HFF-Myc (cell line): ENCODE measurements around the gene CCR7.

ENCODE experiments used
- DNase-seq: peaks from one replicate; pipeline ENCODE4 v3.0.0-alpha.2; 2011; ENCODE audit warnings: low read depth; ENCODE audit errors: extremely low read depth
- H3K4me3 ChIP-seq: replicated peaks from 2 replicates; pipeline ENCODE4 v1.5.1; 2011; ENCODE audit warnings: low read depth, mild to moderate bottlenecking, control low read depth, low read length
- CTCF ChIP-seq: IDR thresholded peaks from 2 replicates; pipeline ENCODE4 v1.5.1; 2012; ENCODE audit warnings: mild to moderate bottlenecking, low read depth, low read length, control low read depth; ENCODE audit errors: missing control alignments

The CCR7 gene

GRCh38 chr17:40522250-40522960 is 42.9 kb downstream of the CCR7 start:
- TF ChIP-seq CTCF: no peak
- no peak overlapping the region for H3K4me3 ChIP-seq
- DNase-seq: no peak

- H3K4me3 ChIP-seq: no peak overlapping the region
- DNase-seq: no peak
- no peak for TF ChIP-seq CTCF
These were observed 44.2 kb downstream of the CCR7 start for GRCh38 chr17:40520991-40521453.

GRCh38 chr17:40519089-40519775 is 46.0 kb downstream of the CCR7 start:
- H3K4me3 ChIP-seq: no peak overlapping the region
- no peak for TF ChIP-seq CTCF
- no peak for DNase-seq

- TF ChIP-seq CTCF: no peak
- H3K4me3 ChIP-seq: no peak overlapping the region
- no peak for DNase-seq
These were observed 46.7 kb downstream of the CCR7 start for GRCh38 chr17:40518401-40519088.

GRCh38 chr17:40517981-40518380 is 47.3 kb downstream of the CCR7 start:
- TF ChIP-seq CTCF: no peak
- H3K4me3 ChIP-seq: no peak overlapping the region

GRCh38 chr17:40517286-40517662 is 48.0 kb downstream of the CCR7 start:
- H3K4me3 ChIP-seq: no peak overlapping the region
- DNase-seq: no peak
- no peak for TF ChIP-seq CTCF

More at GRCh38 chr17:40517981-40518380, 47.3 kb downstream of the CCR7 start:
- no peak for DNase-seq
